CD4-positive, alpha-beta T cell (primary cell): Measurements from ENCODE around the gene DDX52. TPM values are rescaled to one million over a fixed set of nuclear protein-coding genes. Genes with fewer than 3 reads are reported as not detected.
A peak's percentile ranks its signal among the peaks of the same experiment; 100 is the strongest.
"Not testable (repeated sequence)": the region's sequence is repeated elsewhere in the genome, so short reads cannot be mapped to it uniquely, and the experiment has no call there.

Experiments used
- ATAC-seq: fragments of 200-7000 bp; cut with Tn5 transposase; one replicate; pipeline ENCODE4 v1.10.0; 2022; ENCODE audit warnings: mild to moderate bottlenecking; ENCODE audit not compliant: poor library complexity
- CTCF ChIA-PET: fragments of 350-600 bp; sonication (Branson Sonifier 250); formaldehyde crosslinking; loops from one replicate; lab custom pipeline; 2021; ENCODE audit warnings: antibody characterized with exemption, inconsistent platforms; lab: Charles Lee
- POLR2A ChIA-PET: fragments of 350-600 bp; sonication (Branson Sonifier 250); formaldehyde crosslinking; loops from one replicate; lab custom pipeline; 2021; ENCODE audit warnings: antibody characterized with exemption, inconsistent platforms; lab: Charles Lee
- DNase-seq, 14 experiments: peaks; one replicate each; pipeline ENCODE4 v3.0.0-alpha.2; 2013 to 2020; ENCODE audit warnings: mixed read lengths in 2 of 14
- H3K27ac ChIP-seq, 2 donors: one replicate each; pipeline versions ENCODE4 v1.5.1 to v1.7.0; 2013; ENCODE audit warnings: low read length in 2 of 2, low read depth in 1 of 2, mild to moderate bottlenecking in 1 of 2
- H3K27me3 ChIP-seq, 2 experiments: 1 replicate in 1 of 2; 2 replicates in 1 of 2; pipeline versions ENCODE4 v1.6.1 to v1.7.0; 2013; ENCODE audit warnings: low read length in 2 of 2, control low read depth in 1 of 2, mild to moderate bottlenecking in 1 of 2, moderate library complexity in 1 of 2; ENCODE audit not compliant: insufficient read depth in 2 of 2, control insufficient read depth in 1 of 2
- H3K36me3 ChIP-seq: one replicate; pipeline ENCODE4 v1.6.1; 2013; ENCODE audit warnings: low read length, control low read depth; ENCODE audit not compliant: insufficient read depth
- H3K4me1 ChIP-seq: one replicate; pipeline ENCODE4 v1.6.1; 2013; ENCODE audit warnings: low read length, control low read depth; ENCODE audit not compliant: insufficient read depth
- H3K4me3 ChIP-seq: one replicate; pipeline ENCODE4 v1.5.1; 2013; ENCODE audit warnings: mild to moderate bottlenecking, low read length, moderate library complexity
- H3K9me3 ChIP-seq, 2 experiments: 1 replicate in 1 of 2; 2 replicates in 1 of 2; pipeline versions ENCODE4 v1.6.1 to v1.7.0; 2013; ENCODE audit warnings: low read length in 2 of 2, mild to moderate bottlenecking in 2 of 2, control low read depth in 1 of 2, moderate library complexity in 1 of 2; ENCODE audit not compliant: control insufficient read depth in 1 of 2, insufficient read depth in 1 of 2
- H3K27ac Mint-ChIP-seq: one replicate; pipeline ENCODE4 v1.8.0; 2020; ENCODE audit warnings: mixed read lengths
- H3K27me3 Mint-ChIP-seq: one replicate; pipeline ENCODE4 v1.8.0; 2021; ENCODE audit warnings: mixed read lengths
- H3K36me3 Mint-ChIP-seq: one replicate; pipeline ENCODE4 v1.8.0; 2021; ENCODE audit warnings: low read depth, mixed read lengths
- H3K4me1 Mint-ChIP-seq: one replicate; pipeline ENCODE4 v1.8.0; 2021; ENCODE audit warnings: low read depth, mixed read lengths
- H3K4me3 Mint-ChIP-seq: one replicate; pipeline ENCODE4 v1.8.0; 2020; ENCODE audit warnings: mild to moderate bottlenecking, mixed read lengths
- H3K9me3 Mint-ChIP-seq: one replicate; pipeline ENCODE4 v1.8.0; 2020; ENCODE audit warnings: mixed read lengths
- intact Hi-C, 2 experiments: fragments of 100-400 bp; cut with DNase I in 1 of 2; cut with micrococcal nuclease in 1 of 2; formaldehyde crosslinking; loops; one replicate each; pipeline versions ENCODE4 v1.15.1 to v1.9.0; 2023 to 2025; cut with DNase I, micrococcal nuclease
- total RNA-seq, 174 experiments: library from RNA in 2 of 174; stranded (reverse) in 2 of 174; gene quantifications; one replicate each; pipeline ENCODE4 v1.2.3 and lab custom pipeline; 2021 to 2026
- TF ChIP-seq, protein P1 (sequence below): fragments of 200-600 bp; IDR thresholded peaks from one replicate; pipeline ENCODE4 v1.8.0; 2022; ENCODE audit warnings: antibody characterized with exemption, mild to moderate bottlenecking

DDX52 gene
- total RNA-seq, 2 experiments from 2014 or later = 27.4 to 30.1 TPM

DNA sequence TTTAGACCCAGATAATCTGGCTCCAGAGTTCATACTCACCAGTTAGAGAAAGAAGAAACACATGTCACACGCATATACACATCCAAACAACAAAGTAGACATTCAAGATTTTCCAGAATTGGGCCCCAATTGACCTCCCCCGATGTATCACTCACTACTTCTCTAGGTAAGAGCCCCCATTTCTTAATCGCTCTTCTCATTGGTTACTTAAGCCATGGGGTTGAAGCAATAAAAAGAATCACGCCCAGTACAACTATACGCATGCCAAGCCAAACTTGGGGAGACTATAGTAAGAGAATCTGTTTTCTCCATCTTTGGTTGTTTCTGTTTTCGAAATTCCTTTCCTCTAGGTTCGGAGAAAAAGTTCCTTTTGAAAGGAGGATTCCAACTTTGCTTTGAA, 565 bp downstream of the DDX52 start:
- H3K4me3 Mint-ChIP-seq = peak overlapping the region; percentile 97
- DNase-seq = peak in 3 of 14 experiments; percentile 14 to 19 (median 17)
- intact Hi-C loops = loop anchor here in 1 of 2 experiments (2.0 to 5.0 kb wide), 3 partner anchors 32 to 285 kb away; no protein-coding TSS in a partner anchor
- Histone ChIP-seq H3K27ac (peak overlapping the region; percentile 61 to 66), H3K4me3 (peak overlapping the region; percentile 74), H3K9me3 (no peaks in the 10 kb centered on the region), H3K27me3 (peaks cover 11 to 13% of the 10 kb centered on the region in 2 experiments), H3K4me1 (peaks cover 14% of the 10 kb centered on the region), H3K36me3 (peaks cover 20% of the 10 kb centered on the region)
- peaks cover 43% of the 10 kb centered on the region for H3K4me1 Mint-ChIP-seq
- peaks cover 51% of the 10 kb centered on the region for H3K36me3 Mint-ChIP-seq
- CTCF ChIA-PET = no interaction called here
- peaks cover 36% of the 10 kb centered on the region for H3K27me3 Mint-ChIP-seq
- H3K27ac Mint-ChIP-seq = peak overlapping the region; percentile 92
- TF ChIP-seq, protein P1, sequence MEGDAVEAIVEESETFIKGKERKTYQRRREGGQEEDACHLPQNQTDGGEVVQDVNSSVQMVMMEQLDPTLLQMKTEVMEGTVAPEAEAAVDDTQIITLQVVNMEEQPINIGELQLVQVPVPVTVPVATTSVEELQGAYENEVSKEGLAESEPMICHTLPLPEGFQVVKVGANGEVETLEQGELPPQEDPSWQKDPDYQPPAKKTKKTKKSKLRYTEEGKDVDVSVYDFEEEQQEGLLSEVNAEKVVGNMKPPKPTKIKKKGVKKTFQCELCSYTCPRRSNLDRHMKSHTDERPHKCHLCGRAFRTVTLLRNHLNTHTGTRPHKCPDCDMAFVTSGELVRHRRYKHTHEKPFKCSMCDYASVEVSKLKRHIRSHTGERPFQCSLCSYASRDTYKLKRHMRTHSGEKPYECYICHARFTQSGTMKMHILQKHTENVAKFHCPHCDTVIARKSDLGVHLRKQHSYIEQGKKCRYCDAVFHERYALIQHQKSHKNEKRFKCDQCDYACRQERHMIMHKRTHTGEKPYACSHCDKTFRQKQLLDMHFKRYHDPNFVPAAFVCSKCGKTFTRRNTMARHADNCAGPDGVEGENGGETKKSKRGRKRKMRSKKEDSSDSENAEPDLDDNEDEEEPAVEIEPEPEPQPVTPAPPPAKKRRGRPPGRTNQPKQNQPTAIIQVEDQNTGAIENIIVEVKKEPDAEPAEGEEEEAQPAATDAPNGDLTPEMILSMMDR = no peak
- peak; percentile 22 for ATAC-seq
- POLR2A ChIA-PET = interaction anchor here (0.8 kb wide), 1 partner anchor 15 kb away, joined by 3 read pairs; no protein-coding TSS in a partner anchor
- H3K9me3 Mint-ChIP-seq = no peaks in the 10 kb centered on the region

DNA sequence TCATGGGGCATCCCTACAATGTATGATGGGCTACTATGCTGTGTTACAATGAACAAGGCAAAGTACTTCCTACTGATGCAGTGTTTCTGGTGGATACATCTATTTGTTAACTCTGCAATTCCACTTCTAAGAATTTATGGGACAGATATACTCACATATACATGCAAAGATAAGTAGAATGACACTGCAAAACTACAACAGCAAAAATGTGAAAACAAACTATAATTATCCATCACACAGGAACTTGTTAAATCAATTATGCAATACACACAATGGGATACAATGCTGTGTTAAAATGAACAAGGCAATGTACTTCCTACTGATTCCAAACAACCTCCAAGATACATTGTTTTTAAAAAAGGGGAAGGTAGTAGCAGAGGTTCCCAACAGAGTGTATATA, 3.2 kb downstream of the DDX52 start:
- Histone ChIP-seq H3K27ac (no peak overlapping the region), H3K27me3 (peaks cover 0 to 7% of the 10 kb centered on the region in 2 experiments), H3K4me1 (peaks cover 14% of the 10 kb centered on the region), H3K9me3 (no peaks in the 10 kb centered on the region), H3K4me3 (no peak overlapping the region), H3K36me3 (peaks cover 39% of the 10 kb centered on the region)
- DNase-seq (no peak), ATAC-seq (no peak)
- H3K36me3 Mint-ChIP-seq = peaks cover 75% of the 10 kb centered on the region
- ChIA-PET POLR2A (interaction anchor here (1.2 kb wide), 1 partner anchor 30 kb away, joined by 3 read pairs; no protein-coding TSS in a partner anchor), CTCF (no interaction called here)
- intact Hi-C loops = loop anchor here in 1 of 2 experiments (5.0 kb wide), 2 partner anchors 148 to 283 kb away; no protein-coding TSS in a partner anchor
- peak overlapping the region; percentile 59 for H3K4me3 Mint-ChIP-seq
- H3K27ac Mint-ChIP-seq = no peak overlapping the region
- no peaks in the 10 kb centered on the region for H3K9me3 Mint-ChIP-seq
- TF ChIP-seq, protein P1 = no peak
- H3K27me3 Mint-ChIP-seq = peaks cover 13% of the 10 kb centered on the region
- peaks cover 47% of the 10 kb centered on the region for H3K4me1 Mint-ChIP-seq

DNA sequence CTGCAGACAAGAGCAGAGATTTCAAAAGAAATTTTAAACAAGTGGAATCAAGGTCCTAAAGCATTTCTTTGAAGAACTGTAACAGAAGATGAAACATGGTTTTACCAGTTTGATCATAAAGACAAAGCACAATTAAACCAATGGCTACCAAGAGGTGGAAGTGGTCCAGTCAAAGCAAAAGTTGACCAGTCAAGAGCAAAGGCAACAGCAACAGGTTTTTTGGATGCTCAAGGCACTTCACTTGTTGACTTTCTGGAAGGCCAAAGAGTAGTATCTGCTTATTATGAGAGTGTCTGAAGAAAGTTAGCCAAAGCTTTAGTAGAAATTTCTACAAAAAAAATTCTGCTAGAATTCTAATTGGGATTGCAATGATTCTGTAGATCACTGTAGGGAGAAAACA, 5.3 kb downstream of the DDX52 start:
- DNase-seq = no peak
- POLR2A ChIA-PET = no interaction called here
- CTCF ChIA-PET = interaction anchor here (0.9 to 1.5 kb wide), 2 partner anchors 28 to 33 kb away, joined by 3 to 4 read pairs; no protein-coding TSS in a partner anchor
- no peaks in the 10 kb centered on the region for H3K27me3 ChIP-seq
- no peaks in the 10 kb centered on the region for H3K27me3 Mint-ChIP-seq
- H3K9me3 Mint-ChIP-seq = no peaks in the 10 kb centered on the region
- H3K36me3 ChIP-seq = peaks cover 41% of the 10 kb centered on the region
- H3K4me1 ChIP-seq = peaks cover 9% of the 10 kb centered on the region
- peaks cover 87% of the 10 kb centered on the region for H3K36me3 Mint-ChIP-seq
- intact Hi-C loops = no loop called here
- H3K9me3 ChIP-seq = no peaks in the 10 kb centered on the region
- TF ChIP-seq, protein P1 = no peak
- no peak for ATAC-seq
- H3K4me1 Mint-ChIP-seq = peaks cover 38% of the 10 kb centered on the region
- no peak overlapping the region for H3K4me3 Mint-ChIP-seq
- H3K27ac Mint-ChIP-seq = no peak overlapping the region
- H3K27ac ChIP-seq = no peak overlapping the region
- H3K4me3 ChIP-seq = no peak overlapping the region

DNA sequence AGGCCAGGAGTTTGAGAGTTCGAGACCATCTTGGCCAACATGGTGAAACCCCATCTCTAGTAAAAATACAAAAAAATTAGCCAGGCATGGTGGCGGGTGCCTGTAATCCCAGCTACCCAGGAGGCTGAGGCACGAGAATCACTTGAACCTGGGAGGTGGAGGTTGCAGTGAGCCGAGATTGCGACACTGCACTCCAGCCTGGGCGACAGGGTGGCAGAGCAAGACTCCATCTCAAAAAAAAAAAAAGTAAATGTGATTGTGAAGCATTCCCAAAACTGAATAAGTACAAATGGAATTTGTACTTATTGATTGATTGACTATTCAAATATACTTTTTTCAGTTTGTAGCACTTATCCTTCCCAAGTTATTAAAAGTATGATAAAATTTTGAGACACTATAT, 26.8 kb downstream of the DDX52 start:
- H3K4me3 ChIP-seq, DNase-seq, H3K9me3 Mint-ChIP-seq, H3K4me1 ChIP-seq, H3K27me3 Mint-ChIP-seq, ATAC-seq, H3K27me3 ChIP-seq, H3K27ac ChIP-seq, POLR2A ChIA-PET, intact Hi-C loops, H3K27ac Mint-ChIP-seq, H3K4me1 Mint-ChIP-seq, H3K4me3 Mint-ChIP-seq, H3K9me3 ChIP-seq, CTCF ChIA-PET: not testable (repeated sequence)
- H3K36me3 ChIP-seq = peaks cover 51% of the 10 kb centered on the region
- H3K36me3 Mint-ChIP-seq = peaks cover 71% of the 10 kb centered on the region
